Prostate gland (tissue), 2 donors: Measurements from ENCODE around the gene INPP5D. TPM values are rescaled to one million over a fixed set of nuclear protein-coding genes. Genes with fewer than 3 reads are reported as not detected.

Experiments
- DNase-seq: peaks from one replicate; pipeline ENCODE4 v3.0.0-alpha.2; 2019; ENCODE audit warnings: low spot score
- H3K27ac ChIP-seq, 2 donors: fragments of 200-600 bp; sonication (generic); 2 replicates each; pipeline ENCODE4 v1.5.1; 2017 to 2019
- H3K27me3 ChIP-seq: fragments of 200-600 bp; sonication (generic); replicated peaks from 2 replicates; pipeline ENCODE4 v1.5.1; 2019; ENCODE audit not compliant: insufficient read depth
- H3K36me3 ChIP-seq, 2 donors: fragments of 200-600 bp; sonication (generic); 1 replicate in 1 of 2; 2 replicates in 1 of 2; pipeline versions ENCODE4 v1.5.1 to v1.8.1; 2017 to 2019
- H3K4me1 ChIP-seq: fragments of 200-600 bp; sonication (generic); replicated peaks from 2 replicates; pipeline ENCODE4 v1.5.1; 2019
- H3K4me3 ChIP-seq, 2 donors: fragments of 200-600 bp; sonication (generic); 2 replicates each; pipeline ENCODE4 v1.5.1; 2017 to 2019
- H3K9me3 ChIP-seq: fragments of 200-600 bp; sonication (generic); 2 replicates; pipeline ENCODE4 v1.5.1; 2017
- POLR2A ChIP-seq: fragments of 450-650 bp; IDR thresholded peaks from one replicate; pipeline ENCODE4 v1.6.1; 2016; ENCODE audit warnings: antibody characterized with exemption, mild to moderate bottlenecking
- POLR2AphosphoS5 ChIP-seq: sonication (generic); formaldehyde crosslinking; IDR thresholded peaks from one replicate; pipeline ENCODE4 v1.6.1; 2017; ENCODE audit warnings: antibody characterized with exemption
- WGBS: methylation state at CpG from one replicate; pipeline ENCODE4 v1.1.5; 2018; 5-methylcytosine and 5-hydroxymethylcytosine counted together
- intact Hi-C: fragments of 100-400 bp; cut with DNase I; formaldehyde crosslinking; loops from one replicate; pipeline ENCODE4 v1.14.2; 2022
- total RNA-seq, 2 donors: library from RNA; depleted of rRNA; stranded (reverse); fragments of >200 nt; gene quantifications; one replicate each; pipeline ENCODE4 v1.1.0, GENCODE V29; 2016
- TF ChIP-seq, protein P1 (sequence below), 4 experiments: fragments of 200-600 bp in 2 of 4; fragments of 450-650 bp in 2 of 4; sonication (generic) in 2 of 4; IDR thresholded peaks; 1 replicate in 3 of 4; 2 replicates in 1 of 4; pipeline ENCODE4 v1.5.1; 2016 to 2019; ENCODE audit warnings: antibody characterized with exemption in 4 of 4, mild to moderate bottlenecking in 2 of 4, moderate library complexity in 2 of 4

INPP5D gene
- total RNA-seq, 2 donors from 2014 or later = 11.4 to 18.8 TPM

GRCh38 chr2:233248999-233249398 is 188.9 kb downstream of the INPP5D start:
- Histone ChIP-seq H3K4me3 (no peak overlapping the region), H3K4me1 (peaks cover 4% of the 10 kb centered on the region), H3K36me3 (no peaks in the 10 kb centered on the region), H3K27ac (no peak overlapping the region), H3K9me3 (no peaks in the 10 kb centered on the region), H3K27me3 (no peaks in the 10 kb centered on the region)
- TF ChIP-seq POLR2A (no peak), POLR2AphosphoS5 (no peak)
- TF ChIP-seq, protein P1, sequence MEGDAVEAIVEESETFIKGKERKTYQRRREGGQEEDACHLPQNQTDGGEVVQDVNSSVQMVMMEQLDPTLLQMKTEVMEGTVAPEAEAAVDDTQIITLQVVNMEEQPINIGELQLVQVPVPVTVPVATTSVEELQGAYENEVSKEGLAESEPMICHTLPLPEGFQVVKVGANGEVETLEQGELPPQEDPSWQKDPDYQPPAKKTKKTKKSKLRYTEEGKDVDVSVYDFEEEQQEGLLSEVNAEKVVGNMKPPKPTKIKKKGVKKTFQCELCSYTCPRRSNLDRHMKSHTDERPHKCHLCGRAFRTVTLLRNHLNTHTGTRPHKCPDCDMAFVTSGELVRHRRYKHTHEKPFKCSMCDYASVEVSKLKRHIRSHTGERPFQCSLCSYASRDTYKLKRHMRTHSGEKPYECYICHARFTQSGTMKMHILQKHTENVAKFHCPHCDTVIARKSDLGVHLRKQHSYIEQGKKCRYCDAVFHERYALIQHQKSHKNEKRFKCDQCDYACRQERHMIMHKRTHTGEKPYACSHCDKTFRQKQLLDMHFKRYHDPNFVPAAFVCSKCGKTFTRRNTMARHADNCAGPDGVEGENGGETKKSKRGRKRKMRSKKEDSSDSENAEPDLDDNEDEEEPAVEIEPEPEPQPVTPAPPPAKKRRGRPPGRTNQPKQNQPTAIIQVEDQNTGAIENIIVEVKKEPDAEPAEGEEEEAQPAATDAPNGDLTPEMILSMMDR (IDR thresholded peaks at IDR 0.05) = no peak
- no peak for DNase-seq
- intact Hi-C loops = no loop called here
- 68% methylated on average over 7 of the region's 7 CpGs for WGBS

DNA sequence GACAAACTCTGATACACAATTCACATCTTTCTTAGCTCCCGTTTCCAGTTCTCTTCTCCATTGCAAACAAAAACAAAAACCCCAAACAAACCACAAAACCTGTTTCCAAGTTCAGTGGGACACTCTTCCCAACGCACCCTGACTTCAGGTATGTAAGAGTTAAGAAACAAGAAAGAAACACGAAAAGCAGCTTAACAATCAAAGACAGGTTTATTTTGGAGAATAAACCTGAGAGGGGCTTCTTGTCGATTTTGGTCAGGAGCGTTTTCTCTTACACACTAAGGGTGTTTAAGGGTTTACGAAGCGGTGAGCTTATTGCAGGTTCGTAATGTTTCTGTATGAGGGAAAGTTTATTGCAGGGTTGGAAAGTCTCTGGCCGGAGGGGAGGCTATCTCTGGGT is 190.4 kb downstream of the INPP5D start:
- TF ChIP-seq POLR2AphosphoS5 (no peak), POLR2A (no peak)
- TF ChIP-seq, protein P1 (IDR thresholded peaks at IDR 0.05) = no peak

GRCh38 chr2:233250985-233251305 is 190.8 kb downstream of the INPP5D start:
- H3K27ac ChIP-seq = peak overlapping the region; percentile 88 to 90
- no peaks in the 10 kb centered on the region for H3K27me3 ChIP-seq
- H3K36me3 ChIP-seq = no peaks in the 10 kb centered on the region
- peaks cover 8% of the 10 kb centered on the region for H3K4me1 ChIP-seq
- no peaks in the 10 kb centered on the region for H3K9me3 ChIP-seq
- WGBS = 74% methylated on average over 1 of the region's 1 CpG
- peak overlapping the region in 1 of 2 donors; percentile 96 for H3K4me3 ChIP-seq
- intact Hi-C loops = loop anchor here (2.0 to 5.0 kb wide), 3 partner anchors 191 to 644 kb away; no protein-coding TSS in a partner anchor
- TF ChIP-seq POLR2A (no peak), POLR2AphosphoS5 (no peak)
- TF ChIP-seq, protein P1 (IDR thresholded peaks at IDR 0.05) = no peak
- DNase-seq = no peak

More for the DNA sequence above, 190.4 kb downstream of the INPP5D start:
- H3K9me3 ChIP-seq = no peaks in the 10 kb centered on the region
- no peaks in the 10 kb centered on the region for H3K27me3 ChIP-seq
- H3K36me3 ChIP-seq = no peaks in the 10 kb centered on the region
- peak overlapping the region in 1 of 2 donors; percentile 90 for H3K27ac ChIP-seq
- intact Hi-C loops = loop anchor here (2.0 to 5.0 kb wide), 3 partner anchors 192 to 643 kb away; no protein-coding TSS in a partner anchor
- H3K4me3 ChIP-seq = no peak overlapping the region
- peaks cover 8% of the 10 kb centered on the region for H3K4me1 ChIP-seq
- WGBS = 91% methylated on average over 9 of the region's 9 CpGs
- DNase-seq = no peak

DNA sequence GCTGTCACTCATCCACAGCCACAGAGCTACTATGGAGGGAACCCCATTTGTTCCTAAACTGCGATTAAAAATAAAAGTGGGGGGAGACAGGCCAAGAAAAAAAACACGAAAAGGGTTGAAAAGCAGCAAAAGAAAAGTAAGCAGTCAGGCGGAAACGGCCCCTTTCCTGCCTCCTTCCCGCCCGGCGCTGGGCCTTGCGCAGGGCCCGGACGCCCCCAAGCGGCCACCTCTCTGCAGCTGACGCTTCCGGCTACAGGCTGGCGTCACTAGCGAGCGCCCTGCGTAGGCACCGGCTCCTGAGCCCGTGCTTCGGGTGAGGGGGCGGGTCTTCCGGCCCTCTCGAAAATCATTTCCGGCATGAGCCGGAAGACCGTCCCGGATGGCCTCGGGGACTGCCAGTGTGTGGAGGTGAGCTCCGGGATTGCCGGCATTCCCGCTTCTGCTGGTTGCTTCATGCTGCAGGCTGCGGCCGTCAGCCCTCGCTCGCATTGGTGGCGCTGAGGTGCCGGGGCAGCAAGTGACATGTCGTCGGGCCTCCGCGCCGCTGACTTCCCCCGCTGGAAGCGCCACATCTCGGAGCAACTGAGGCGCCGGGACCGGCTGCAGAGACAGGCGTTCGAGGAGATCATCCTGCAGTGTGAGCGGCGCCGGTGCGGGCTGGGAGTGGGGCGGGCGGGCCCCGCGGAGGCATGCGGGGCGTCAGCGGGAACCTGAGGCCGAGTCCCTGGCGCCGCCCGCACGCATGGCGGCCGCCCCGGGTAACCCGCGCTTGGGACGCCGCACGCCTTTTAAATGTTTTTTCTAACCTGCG is 191.4 kb downstream of the INPP5D start, which contains the start of gene ATG16L1:
Gene ATG16L1 (plus strand): TSS at position 368 of the 811 bp plus-strand sequence. CDS start 155 bp downstream, at position 523.
- Histone ChIP-seq H3K4me1 (peaks cover 8% of the 10 kb centered on the region), H3K36me3 (no peaks in the 10 kb centered on the region), H3K27me3 (no peaks in the 10 kb centered on the region), H3K27ac (peak within 1 kb of the TSS; percentile 88 to 90), H3K4me3 (peak within 1 kb of the TSS; percentile 96 to 97), H3K9me3 (no peaks in the 10 kb centered on the region)
- 1% methylated on average over 48 of the region's 75 CpGs for WGBS
- TF ChIP-seq POLR2A (peak; percentile 76), POLR2AphosphoS5 (peak; percentile 99)
- TF ChIP-seq, protein P1 (IDR thresholded peaks at IDR 0.05) = peak; percentile 90 to 100 (median 98)
- DNase-seq = peak; percentile 95
- intact Hi-C loops = loop anchor here (2.0 to 5.0 kb wide), 3 partner anchors 191 to 644 kb away; no protein-coding TSS in a partner anchor
